HG03064 (cell line): Measurements from ENCODE around the gene ATP1A4.
A peak's percentile ranks its signal among the peaks of the same experiment; 100 is the strongest.

Experiments used
- ATAC-seq: cut with Tn5 transposase; IDR thresholded peaks from one replicate; pipeline ENCODE4 v1.9.1; 2021; ENCODE audit warnings: low read depth; ENCODE audit not compliant: unreplicated experiment

ATP1A4 gene

GRCh38 chr1:160169553-160170399, 18.4 kb downstream of the ATP1A4 start:
- ATAC-seq, result no peak

GRCh38 chr1:160171354-160171753, 20.0 kb downstream of the ATP1A4 start:
- ATAC-seq, result no peak

GRCh38 chr1:160171980-160172379, 20.6 kb downstream of the ATP1A4 start:
- no peak for ATAC-seq

- ATAC-seq, result no peak
Measured at GRCh38 chr1:160177231-160177630, 25.8 kb downstream of the ATP1A4 start.

GRCh38 chr1:160177667-160178066, 26.3 kb downstream of the ATP1A4 start:
- no peak for ATAC-seq

- ATAC-seq, result no peak
Measured at GRCh38 chr1:160178731-160179130, 27.3 kb downstream of the ATP1A4 start.

GRCh38 chr1:160179336-160179735, 27.9 kb downstream of the ATP1A4 start:
- no peak for ATAC-seq

- no peak for ATAC-seq
Measured at GRCh38 chr1:160186246-160186645, 34.8 kb downstream of the ATP1A4 start.

- no peak for ATAC-seq
Measured at GRCh38 chr1:160186729-160187128, 35.3 kb downstream of the ATP1A4 start.

- no peak for ATAC-seq
Measured at GRCh38 chr1:160187407-160187806, 36.0 kb downstream of the ATP1A4 start.

- ATAC-seq, result no peak
Measured at GRCh38 chr1:160188341-160188740, 36.9 kb downstream of the ATP1A4 start.

- ATAC-seq, result no peak
Measured at GRCh38 chr1:160189649-160190625, 38.5 kb downstream of the ATP1A4 start, which contains the start of gene CASQ1. CASQ1 (plus strand) TSS chr1:160190575; CDS start chr1:160190752, 177 bp downstream.

- ATAC-seq, result no peak
Measured at GRCh38 chr1:160191756-160192155, 40.4 kb downstream of the ATP1A4 start.

GRCh38 chr1:160192234-160192633, 40.8 kb downstream of the ATP1A4 start:
- ATAC-seq, result no peak

GRCh38 chr1:160193091-160193819, 41.9 kb downstream of the ATP1A4 start:
- peak; percentile 61 for ATAC-seq

GRCh38 chr1:160193832-160194736, 42.7 kb downstream of the ATP1A4 start:
- no peak for ATAC-seq

- no peak for ATAC-seq
Measured at GRCh38 chr1:160194737-160195059, 43.3 kb downstream of the ATP1A4 start.

- ATAC-seq, result no peak
Measured at GRCh38 chr1:160196143-160196542, 44.7 kb downstream of the ATP1A4 start.

GRCh38 chr1:160197231-160197630, 45.8 kb downstream of the ATP1A4 start:
- ATAC-seq, result no peak

- no peak for ATAC-seq
Measured at GRCh38 chr1:160200786-160201185, 49.4 kb downstream of the ATP1A4 start.
